ENCODE data around the gene TULP1. TPM values are rescaled to one million over a fixed set of nuclear protein-coding genes. Genes with fewer than 3 reads are reported as not detected.

Gene TULP1
- total and polyA plus RNA-seq, 2 of the 8 experiments (the other 6 are each of a cell fraction or from before 2014, with no cell fraction given) = 3.2 to 6.8 TPM

- H3K23ac ChIP-seq (ENCODE audit: insufficient read length) = no peak overlapping the region
- no peak overlapping the region for H3K14ac ChIP-seq (ENCODE audit: insufficient read length)
- H3K4me2 ChIP-seq (ENCODE audit: insufficient read depth in 1 of 2, low read depth in 2 of 2, low read length in 2 of 2) = no peak overlapping the region
- 0 out of 4 replicates have a peak, but pooled peaks cover 0 to 2% of the 10 kb centered on the region in 2 experiments for H3K79me2 ChIP-seq (ENCODE audit: control insufficient read depth in 1 of 2, insufficient read depth in 2 of 2, low read length in 2 of 2)
- H3K4me1 ChIP-seq (replicated peaks in 1 of 4; ENCODE audit: control insufficient read depth in 3 of 4, insufficient read depth in 4 of 4, low read length in 3 of 4) = no peaks in the 10 kb centered on the region; a peak in 4 of 7 replicates
- peaks cover 9 to 42% (median 13%) of the 10 kb centered on the region in 4 experiments; a peak in 6 of 8 replicates for H3K36me3 ChIP-seq (ENCODE audit: control insufficient read depth in 2 of 4, insufficient read depth in 4 of 4, low read length in 3 of 4)
- H3K4me3 ChIP-seq (ENCODE audit: extremely low read depth in 1 of 4, insufficient read depth in 2 of 4, low read depth in 3 of 4, low read length in 4 of 4) = no peak overlapping the region
- CTCF ChIA-PET (ENCODE audit: partially characterized antibody) = interaction anchor here (1.2 to 2.5 kb wide), 3 partner anchors 8 to 20 kb away, joined by 4 to 6 read pairs (median 5); partner anchors contain the start of gene RPL10A
- no peaks in the 10 kb centered on the region; a peak in 1 of 7 replicates for H3K27me3 ChIP-seq (replicated peaks in 1 of 4; ENCODE audit: control insufficient read depth in 3 of 4, extremely low read depth in 1 of 4, insufficient read depth in 3 of 4, low read length in 3 of 4)
- H2BK120ac ChIP-seq (replicated peaks; ENCODE audit: low read depth, low read length) = no peak overlapping the region
- H3K9ac ChIP-seq (replicated peaks in 1 of 4; ENCODE audit: extremely low read depth in 1 of 4, low read depth in 3 of 4, low read length in 3 of 4) = no peak overlapping the region
- peaks cover 15 to 21% of the 10 kb centered on the region in 2 experiments for H4K20me1 ChIP-seq (replicated peaks in 1 of 2; ENCODE audit: control insufficient read depth in 1 of 2, insufficient read depth in 2 of 2, low read length in 2 of 2)
- no peak overlapping the region for H4K8ac ChIP-seq (ENCODE audit: extremely low read depth, insufficient read depth, low read length)
- no peak overlapping the region for H3K4ac ChIP-seq (replicated peaks; ENCODE audit: insufficient read length, low read depth, low read length)
- no peak overlapping the region for H2BK12ac ChIP-seq (ENCODE audit: low read depth, low read length)
- H3K56ac ChIP-seq (replicated peaks; ENCODE audit: insufficient read length, low read depth, low read length) = no peak overlapping the region
- peak in 1 of 2 experiments; percentile 46; a peak in 1 of 3 replicates for TF ChIP-seq POLR2A (IDR thresholded peaks at IDR 0.05; ENCODE audit: control extremely low read depth in 1 of 2, low read depth in 2 of 2, low read length in 2 of 2)
- no peak for TF ChIP-seq RBBP5 (IDR thresholded peaks at IDR 0.05; ENCODE audit: borderline replicate concordance, low read depth, low read length)
- TF ChIP-seq POLR2AphosphoS5 (IDR thresholded peaks at IDR 0.05; ENCODE audit: low read depth, low read length) = 0 out of 2 replicates have a peak, but pooled peaks have one; percentile 56
- 79% methylated on average over 13 of the region's 14 CpGs; no CpG with 5 or more reads in 1 of the 2 experiments for WGBS, 2 experiments (ENCODE audit: extremely low coverage in 1 of 2, insufficient coverage in 1 of 2, insufficient read length in 1 of 2, insufficient replicate concordance in 2 of 2, low coverage in 1 of 2, low lambda C conversion rate in 2 of 2, missing lambda C conversion rate in 1 of 2)
- H2AFZ ChIP-seq (ENCODE audit: low read length) = no peak overlapping the region
- FAIRE-seq (no peak), DNase-seq (ENCODE audit: low read depth in 1 of 2, low spot score in 2 of 2) (peak in 1 of 2 experiments; percentile 54)
- H3K79me1 ChIP-seq (ENCODE audit: low read depth, low read length) = no peaks in the 10 kb centered on the region
- no peak overlapping the region for H3K27ac ChIP-seq (ENCODE audit: low read depth, low read length)
- no peak overlapping the region for H2AK5ac ChIP-seq (ENCODE audit: low read depth, low read length)
- POLR2A ChIA-PET (ENCODE audit: partially characterized antibody) = interaction anchor here (0.6 to 37.6 kb wide), 7 partner anchors 2 to 207 kb away, joined by 3 to 1319 read pairs (median 4); partner anchors contain the start of genes FANCE, RPL10A and TEAD3
- H4K5ac ChIP-seq (ENCODE audit: insufficient read length, low read depth, low read length) = no peak overlapping the region
- H2BK20ac ChIP-seq (ENCODE audit: low read length) = no peak overlapping the region
- H3K23me2 ChIP-seq (ENCODE audit: low read depth, low read length) = no peaks in the 10 kb centered on the region
- H3K18ac ChIP-seq (ENCODE audit: extremely low read depth, low read length) = no peak overlapping the region
- no peak overlapping the region for H2BK5ac ChIP-seq (ENCODE audit: low read depth, low read length)
- H2BK15ac ChIP-seq (ENCODE audit: low read length) = no peak overlapping the region
- H3K9me3 ChIP-seq (ENCODE audit: insufficient read depth in 2 of 2, low read depth in 1 of 2, low read length in 1 of 2) = no peaks in the 10 kb centered on the region
- no peak overlapping the region for H4K91ac ChIP-seq (replicated peaks; ENCODE audit: insufficient read length, low read length)
Observed at GRCh38 chr6:35476004-35476403, 36.7 kb downstream of the TULP1 start.
